ENCODE measurements around the gene SORL1. TPM values are rescaled to one million over a fixed set of nuclear protein-coding genes. Genes with fewer than 3 reads are reported as not detected.

The SORL1 gene
- total RNA-seq, 1 donor from 2014 or later, result under 0.01 TPM

DNA sequence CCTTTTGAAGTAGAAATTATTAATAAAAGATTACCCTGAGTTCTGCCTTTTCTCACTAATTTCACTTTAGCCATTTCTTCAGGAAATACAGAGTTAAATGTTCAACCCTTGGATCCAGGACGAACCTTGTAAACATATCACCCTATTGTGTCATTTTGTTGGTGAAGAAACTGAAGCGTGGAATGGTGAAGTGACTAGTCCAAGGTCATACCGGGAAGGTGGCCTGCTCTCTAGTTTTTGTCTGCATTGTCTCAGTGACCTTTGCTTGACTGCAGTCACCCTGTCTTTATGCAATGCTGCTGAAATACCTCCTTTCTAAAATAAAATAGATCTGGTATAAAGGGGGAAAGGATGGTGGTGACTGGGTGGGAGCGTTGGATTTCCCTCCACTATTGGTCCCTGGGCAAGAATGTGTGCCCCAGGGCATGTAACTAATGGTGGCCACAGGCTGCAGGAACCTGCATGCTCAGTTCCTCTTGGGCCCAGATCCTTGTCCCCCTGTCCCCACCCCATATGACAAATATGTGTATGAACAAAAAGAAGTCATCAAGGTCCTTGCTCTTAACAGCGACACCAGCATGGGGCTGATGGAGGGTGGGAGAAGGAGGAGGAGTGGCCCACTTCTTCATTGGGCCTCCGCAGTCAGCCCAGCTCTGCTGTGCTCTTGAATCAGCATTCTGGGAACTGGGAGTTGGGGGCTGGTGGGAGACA is 1.6 kb downstream of the SORL1 start:
- DNase-seq (ENCODE audit: low read depth in 2 of 2), result no peak

DNA sequence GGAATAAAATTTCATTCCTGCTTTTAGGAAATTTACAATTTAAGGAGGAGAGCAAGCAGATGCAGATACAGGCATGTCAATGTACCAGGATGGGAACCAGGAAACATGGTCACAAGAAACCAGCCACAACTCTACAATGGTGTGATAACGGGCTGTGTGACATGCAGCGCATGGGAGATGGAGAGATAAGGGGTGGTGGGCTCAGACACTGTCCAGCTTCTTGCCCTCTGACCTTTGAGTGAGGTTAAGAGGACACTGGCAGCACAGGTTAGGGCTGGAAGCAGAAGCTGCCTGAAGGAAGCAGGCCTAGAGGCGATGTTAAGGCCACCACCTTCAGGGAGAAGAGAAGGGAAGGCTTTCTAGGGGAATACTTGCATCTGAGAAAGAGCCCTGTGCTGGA is 3.0 kb downstream of the SORL1 start:
- DNase-seq (ENCODE audit: low read depth in 2 of 2), result no peak

- no peak for DNase-seq (ENCODE audit: low read depth in 2 of 2)
Observed at GRCh38 chr11:121456151-121456550, 4.0 kb downstream of the SORL1 start.

GRCh38 chr11:121456816-121457431 is 4.8 kb downstream of the SORL1 start:
- no peak for DNase-seq (ENCODE audit: low read depth in 2 of 2)

DNA sequence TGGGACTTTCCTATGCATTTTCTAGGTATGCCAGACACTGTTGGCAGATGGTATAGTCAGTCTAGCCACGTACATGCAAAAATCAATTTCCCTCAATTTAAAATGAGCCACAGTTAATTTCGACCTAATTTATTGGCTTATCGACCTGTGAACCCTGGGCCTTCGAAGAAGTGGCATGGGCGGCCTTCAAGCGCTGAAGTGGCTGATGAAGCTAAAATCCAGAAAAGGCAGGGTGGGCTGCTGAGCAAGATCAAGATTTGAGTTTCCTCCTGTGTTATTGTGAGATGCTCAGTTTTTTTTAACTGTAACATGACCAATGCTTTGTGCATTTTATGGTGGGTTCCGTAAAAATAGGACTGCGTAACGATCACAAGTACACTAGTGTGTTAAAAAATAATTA is 6.4 kb downstream of the SORL1 start:
- DNase-seq (ENCODE audit: low read depth in 2 of 2), result no peak

DNA sequence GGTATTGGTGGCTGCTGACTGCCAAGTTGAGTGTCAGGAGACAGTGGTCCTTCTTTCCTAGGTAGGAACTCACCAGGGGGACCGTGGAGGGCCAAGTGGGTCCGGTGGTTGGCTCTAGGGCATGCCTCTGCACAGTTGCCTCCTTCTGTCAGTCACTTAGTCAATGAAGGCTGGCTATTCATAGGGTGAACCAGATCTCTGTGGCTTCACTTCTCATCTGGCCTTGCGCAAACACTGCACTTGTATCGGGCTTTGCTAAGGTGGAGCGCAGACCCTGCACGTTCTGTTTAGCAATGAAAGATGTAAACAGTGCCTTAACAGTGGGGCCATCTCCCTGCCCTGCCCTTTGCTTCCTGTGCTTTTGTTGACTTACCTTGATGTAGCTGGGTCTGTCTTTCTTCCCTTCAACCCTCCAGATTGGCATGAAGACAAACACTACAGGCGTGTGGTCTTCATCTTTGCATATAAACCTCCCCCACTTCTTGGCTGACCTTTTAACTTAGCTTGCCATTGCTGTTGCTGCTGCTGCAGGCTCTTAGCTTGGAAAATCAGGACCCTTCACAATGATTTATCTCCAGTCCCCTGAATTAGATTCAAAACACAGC is 7.4 kb downstream of the SORL1 start:
- no peak for DNase-seq (ENCODE audit: low read depth in 2 of 2)

- DNase-seq (ENCODE audit: low read depth in 2 of 2), result no peak
Observed at GRCh38 chr11:121460941-121461514, 8.9 kb downstream of the SORL1 start.

DNA sequence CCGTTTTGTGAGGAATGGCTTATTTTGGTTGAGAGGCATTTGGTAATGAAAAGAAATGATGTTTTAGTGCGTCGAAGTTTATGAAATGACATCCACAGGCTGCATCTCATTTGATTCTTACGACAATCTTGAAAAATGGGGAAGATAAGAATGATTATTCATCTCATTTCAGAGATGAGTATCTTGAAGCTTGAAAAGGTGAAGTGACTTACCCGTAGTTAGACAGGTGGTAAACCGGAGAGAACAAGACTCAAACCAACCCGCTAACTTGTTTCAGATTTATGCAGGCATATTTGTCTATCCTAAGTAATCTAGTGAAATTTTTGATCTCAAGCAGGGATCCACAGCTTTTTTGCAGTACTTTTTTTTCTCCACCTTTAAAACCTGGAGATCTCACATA is 9.7 kb downstream of the SORL1 start:
- no peak for DNase-seq (ENCODE audit: low read depth in 2 of 2)

GRCh38 chr11:121463689-121464335 is 11.7 kb downstream of the SORL1 start:
- no peak for DNase-seq (ENCODE audit: low read depth in 2 of 2)

GRCh38 chr11:121464352-121464946 is 12.3 kb downstream of the SORL1 start:
- DNase-seq (ENCODE audit: low read depth in 2 of 2), result peak in 1 of 2 donors; percentile 48

DNA sequence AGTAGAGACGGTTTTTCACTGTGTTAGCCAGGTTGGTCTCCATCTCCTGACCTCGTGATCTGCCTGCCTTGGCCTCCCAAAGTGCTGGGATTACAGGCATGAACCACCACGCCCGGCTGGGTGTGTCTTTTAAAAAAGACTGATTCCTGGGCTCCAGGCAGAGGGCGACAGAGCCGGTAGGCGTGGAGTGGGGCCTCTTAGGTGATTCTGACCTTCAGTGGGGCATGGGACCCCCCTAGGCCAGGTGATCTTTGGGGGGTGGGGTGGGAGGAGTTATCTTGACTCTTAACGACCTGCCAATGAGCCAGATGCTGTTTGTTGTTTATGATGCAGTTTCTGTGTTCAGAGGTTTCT is 13.6 kb downstream of the SORL1 start:
- no peak for DNase-seq (ENCODE audit: low read depth in 2 of 2)

- peak in 1 of 2 donors; percentile 72 for DNase-seq (ENCODE audit: low read depth in 2 of 2)
Observed at GRCh38 chr11:121466063-121466794, 14.1 kb downstream of the SORL1 start.

DNA sequence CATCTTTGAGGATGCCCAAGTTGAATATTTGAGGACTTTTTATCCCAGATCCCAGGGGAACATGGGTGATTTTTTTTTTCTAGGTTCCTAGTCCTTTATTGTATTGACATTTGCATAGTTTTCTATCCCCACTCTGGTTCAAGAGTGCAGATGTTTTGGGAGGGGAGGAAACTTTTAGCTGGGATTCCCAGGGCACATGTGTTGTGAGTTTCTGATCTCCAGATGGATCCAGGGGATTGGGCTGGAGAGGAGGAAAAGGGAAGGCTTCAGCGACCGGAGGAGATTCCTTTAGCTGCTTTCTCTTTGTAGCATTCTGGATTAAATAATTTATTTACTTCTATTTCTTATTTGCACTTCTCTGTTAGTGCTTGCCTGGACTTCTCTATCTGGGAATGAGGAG is 15.4 kb downstream of the SORL1 start:
- no peak for DNase-seq (ENCODE audit: low read depth in 2 of 2)

DNA sequence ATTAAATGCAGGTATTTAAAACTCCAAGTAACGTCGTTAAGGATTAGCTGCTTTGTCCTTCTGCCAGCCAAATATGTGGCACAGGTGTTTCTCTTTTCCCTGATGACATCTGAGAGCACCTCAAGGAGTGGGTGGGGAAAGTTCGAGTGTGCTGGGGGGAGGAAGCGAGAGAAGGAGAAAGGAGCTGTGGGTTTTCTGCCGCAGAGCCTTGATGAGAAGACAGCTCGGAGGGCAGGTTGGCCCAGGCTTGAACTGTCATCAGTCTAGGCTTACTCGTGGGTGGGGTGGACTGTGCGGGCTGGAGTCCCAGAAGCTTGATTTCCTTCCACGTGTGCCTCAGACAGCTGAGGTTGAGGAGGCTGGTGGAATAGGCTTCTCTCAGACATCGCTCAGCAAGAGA is 15.9 kb downstream of the SORL1 start:
- no peak for DNase-seq (ENCODE audit: low read depth in 2 of 2)

- no peak for DNase-seq (ENCODE audit: low read depth in 2 of 2)
Observed at GRCh38 chr11:121469910-121470309, 17.8 kb downstream of the SORL1 start.

DNA sequence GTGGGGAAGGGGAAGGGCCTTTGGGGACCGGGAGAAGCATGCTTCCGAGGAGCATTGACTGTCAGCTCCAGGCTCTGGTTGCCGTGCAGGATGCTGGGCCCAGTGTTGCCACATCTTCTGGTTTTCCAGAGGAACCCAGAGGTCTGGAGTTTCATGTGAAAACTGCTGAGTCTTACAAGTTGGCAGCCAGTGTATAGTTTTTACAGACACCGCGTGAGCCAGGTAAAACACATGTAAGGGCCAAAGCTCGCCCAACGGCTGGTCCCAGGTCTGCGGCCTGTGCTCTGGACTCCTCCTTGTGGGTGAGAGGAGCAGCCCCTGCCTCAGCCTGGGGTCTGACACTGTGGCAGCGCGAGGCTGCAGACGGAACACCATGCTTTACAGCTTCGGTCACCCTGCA is 19.1 kb downstream of the SORL1 start:
- no peak for DNase-seq (ENCODE audit: low read depth in 2 of 2)

DNA sequence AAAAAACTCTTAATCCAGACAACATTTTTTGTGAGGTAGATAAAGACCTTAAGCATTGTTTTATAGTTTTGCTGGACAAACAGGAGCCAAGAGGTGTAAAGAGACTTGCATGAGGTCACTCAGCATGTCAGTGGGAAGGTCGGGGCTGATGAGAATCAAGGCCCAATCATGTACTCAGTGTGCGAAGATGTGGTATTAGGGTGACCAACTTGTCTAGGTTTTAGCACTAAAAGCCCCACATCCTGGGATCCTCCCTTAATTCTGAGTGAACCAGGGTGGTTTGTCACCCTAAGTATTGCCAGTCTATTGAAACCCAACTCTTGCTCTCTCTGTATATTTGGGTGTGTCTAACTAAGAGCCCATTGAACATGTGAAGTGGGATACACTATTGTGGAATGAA is 20.2 kb downstream of the SORL1 start:
- DNase-seq (ENCODE audit: low read depth in 2 of 2), result no peak

DNA sequence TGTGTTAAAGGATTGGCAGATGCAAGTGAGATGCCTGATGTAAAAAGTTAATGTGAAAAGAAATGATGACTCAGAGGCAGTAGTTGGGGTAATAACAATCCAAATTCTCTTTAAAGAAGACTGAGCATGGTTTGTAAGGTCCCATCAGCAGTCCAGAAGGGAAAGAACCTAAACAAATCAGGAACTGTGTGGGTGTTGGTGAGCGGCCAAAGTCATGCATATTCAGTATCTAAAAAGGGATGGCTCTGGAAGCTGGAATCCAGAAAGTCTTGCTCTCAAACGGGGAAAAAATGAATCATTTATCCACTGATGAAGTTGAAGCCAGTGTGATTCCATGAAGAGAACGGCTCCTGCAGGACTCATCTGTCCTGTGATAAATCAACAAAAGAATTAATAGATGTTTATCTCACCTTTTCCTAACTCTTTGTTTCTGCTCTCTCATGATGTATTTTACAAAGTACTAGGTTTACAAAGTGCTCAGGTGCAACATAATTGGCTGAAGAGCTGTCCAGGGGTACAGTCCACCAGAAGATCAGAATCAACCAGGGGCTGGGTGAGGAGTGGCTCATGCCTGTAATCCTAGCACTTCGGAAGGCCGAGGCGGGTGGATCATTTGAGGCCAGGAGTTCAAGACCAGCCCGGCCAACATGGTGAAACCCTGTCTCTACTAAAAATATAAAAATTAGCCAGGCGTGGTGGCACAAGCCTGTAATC is 21.1 kb downstream of the SORL1 start:
- no peak for DNase-seq (ENCODE audit: low read depth in 2 of 2)

GRCh38 chr11:121474680-121475079 is 22.6 kb downstream of the SORL1 start:
- no peak for DNase-seq (ENCODE audit: low read depth in 2 of 2)

DNA sequence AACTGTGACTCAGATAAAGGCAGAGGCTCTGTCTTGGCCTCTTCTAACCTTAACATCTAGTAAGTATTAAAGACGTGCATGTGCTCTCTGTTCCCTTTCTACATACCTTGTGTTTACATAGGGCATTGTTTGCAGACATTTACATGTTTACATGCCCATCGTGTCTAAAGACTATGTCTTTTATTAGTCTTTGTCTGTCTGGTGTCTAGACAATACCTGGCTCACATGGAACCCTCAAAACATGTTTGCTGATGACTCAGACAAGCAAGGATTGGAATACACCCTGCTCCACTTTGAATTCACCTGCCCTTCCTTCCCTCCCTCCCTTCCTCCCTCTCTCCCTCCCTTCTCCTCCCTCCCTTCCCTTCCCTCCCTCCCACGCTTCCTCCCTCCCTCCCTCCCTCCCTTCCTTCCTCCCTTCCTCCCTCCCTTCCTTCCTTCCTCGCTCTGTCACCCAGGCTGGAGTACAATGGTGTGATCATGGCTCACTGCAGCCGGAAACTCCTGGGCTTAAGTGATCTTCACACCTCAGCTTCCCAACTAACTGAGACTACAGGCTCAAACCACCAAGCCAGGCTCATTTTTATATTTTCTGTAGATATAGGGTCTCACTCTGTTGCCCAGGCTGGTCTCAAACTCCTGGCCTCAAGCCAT is 24.4 kb downstream of the SORL1 start:
- no peak for DNase-seq (ENCODE audit: low read depth in 2 of 2)

All from dermis microvascular lymphatic vessel endothelial cell (primary cell).